H9 (cell line): Measurements from ENCODE around the gene MRPS18A. TPM values are rescaled to one million over a fixed set of nuclear protein-coding genes. Genes with fewer than 3 reads are reported as not detected.

Experiments
- DNase-seq: peaks from one replicate; pipeline ENCODE4 v3.0.0-alpha.2; 2017
- H2AFZ ChIP-seq: one replicate; pipeline ENCODE4 v1.6.1; 2013; ENCODE audit warnings: mild to moderate bottlenecking, low read length, control low read depth, moderate library complexity
- H2AK5ac ChIP-seq: 2 replicates; pipeline ENCODE4 v1.6.1; 2013; ENCODE audit warnings: low read length, control low read depth, mixed read lengths; ENCODE audit not compliant: insufficient read length
- H2BK120ac ChIP-seq: one replicate; pipeline ENCODE4 v1.6.1; 2013; ENCODE audit warnings: low read depth, mild to moderate bottlenecking, low read length, control low read depth, inconsistent platforms; ENCODE audit not compliant: poor library complexity, severe bottlenecking
- H2BK12ac ChIP-seq: 2 replicates; pipeline ENCODE4 v1.6.1; 2013; ENCODE audit warnings: low read length, control low read depth, mixed read lengths, low read depth; ENCODE audit not compliant: insufficient read length
- H2BK15ac ChIP-seq: 2 replicates; pipeline ENCODE4 v1.6.1; 2013; ENCODE audit warnings: low read depth, low read length, control low read depth
- H2BK20ac ChIP-seq: one replicate; pipeline ENCODE4 v1.6.1; 2013; ENCODE audit warnings: low read depth, mild to moderate bottlenecking, low read length, control low read depth, inconsistent platforms; ENCODE audit not compliant: poor library complexity, severe bottlenecking
- H2BK5ac ChIP-seq: 2 replicates; pipeline ENCODE4 v1.6.1; 2013; ENCODE audit warnings: low read length, control low read depth, mixed read lengths; ENCODE audit not compliant: insufficient read length
- H3K14ac ChIP-seq: 2 replicates; pipeline ENCODE4 v1.6.1; 2013; ENCODE audit warnings: low read length, control low read depth; ENCODE audit not compliant: insufficient read depth
- H3K18ac ChIP-seq: 2 replicates; pipeline ENCODE4 v1.6.1; 2013; ENCODE audit warnings: low read depth, mild to moderate bottlenecking, mixed read lengths, low read length, control low read depth; ENCODE audit not compliant: insufficient read length
- H3K23ac ChIP-seq: 2 replicates; pipeline ENCODE4 v1.6.1; 2013; ENCODE audit warnings: low read length, control low read depth, mixed read lengths, low read depth; ENCODE audit not compliant: insufficient read length
- H3K23me2 ChIP-seq: 2 replicates; pipeline ENCODE4 v1.6.1; 2013; ENCODE audit warnings: low read depth, mild to moderate bottlenecking, mixed read lengths, low read length, control low read depth; ENCODE audit not compliant: insufficient read length, poor library complexity, severe bottlenecking
- H3K27ac ChIP-seq: 2 replicates; pipeline ENCODE4 v1.5.1; 2013; ENCODE audit warnings: low read length, control low read depth, mixed read lengths, low read depth; ENCODE audit not compliant: insufficient read length
- H3K27me3 ChIP-seq: 2 replicates; pipeline ENCODE4 v1.6.1; 2013; ENCODE audit warnings: low read length, control low read depth, inconsistent platforms; ENCODE audit not compliant: insufficient read depth
- H3K4ac ChIP-seq: 2 replicates; pipeline ENCODE4 v1.6.1; 2013; ENCODE audit warnings: low read depth, mild to moderate bottlenecking, control low read depth, inconsistent platforms, low read length, moderate library complexity
- H3K4me1 ChIP-seq: 2 replicates; pipeline ENCODE4 v1.6.1; 2013; ENCODE audit warnings: low read length, control low read depth, inconsistent platforms; ENCODE audit not compliant: insufficient read depth
- H3K4me2 ChIP-seq: 2 replicates; pipeline ENCODE4 v1.6.1; 2013; ENCODE audit warnings: low read length, control low read depth, mixed read lengths; ENCODE audit not compliant: insufficient read length, insufficient read depth
- H3K56ac ChIP-seq: 2 replicates; pipeline ENCODE4 v1.6.1; 2013; ENCODE audit warnings: low read depth, mild to moderate bottlenecking, mixed read lengths, low read length, control low read depth; ENCODE audit not compliant: insufficient read length
- H3K79me1 ChIP-seq: 2 replicates; pipeline ENCODE4 v1.6.1; 2013; ENCODE audit warnings: low read depth, mild to moderate bottlenecking, moderate library complexity, low read length, control low read depth, inconsistent platforms; ENCODE audit not compliant: insufficient read depth, poor library complexity, severe bottlenecking
- H3K79me2 ChIP-seq: 2 replicates; pipeline ENCODE4 v1.6.1; 2013; ENCODE audit warnings: low read length, control low read depth, inconsistent platforms; ENCODE audit not compliant: insufficient read depth
- H3K9ac ChIP-seq: 2 replicates; pipeline ENCODE4 v1.6.1; 2013; ENCODE audit warnings: low read length, control low read depth, mixed read lengths; ENCODE audit not compliant: insufficient read length; ENCODE audit errors: extremely low read depth
- H3K9me3 ChIP-seq: one replicate; pipeline ENCODE4 v1.6.1; 2013; ENCODE audit warnings: low read depth, low read length, inconsistent platforms; ENCODE audit not compliant: control insufficient read depth
- H3T11ph ChIP-seq: one replicate; pipeline ENCODE4 v1.6.1; 2013; ENCODE audit warnings: mild to moderate bottlenecking, low read length, control low read depth, inconsistent platforms
- H4K20me1 ChIP-seq: one replicate; pipeline ENCODE4 v1.6.1; 2013; ENCODE audit not compliant: control insufficient read depth, insufficient read length, insufficient read depth
- H4K5ac ChIP-seq: 2 replicates; pipeline ENCODE4 v1.6.1; 2013; ENCODE audit warnings: low read depth, mild to moderate bottlenecking, mixed read lengths, low read length, control low read depth; ENCODE audit not compliant: insufficient read length
- H4K8ac ChIP-seq: replicated peaks from 2 replicates; pipeline ENCODE4 v1.6.1; 2013; ENCODE audit warnings: low read length, control low read depth, mixed read lengths, low read depth; ENCODE audit not compliant: insufficient read length
- H4K91ac ChIP-seq: 2 replicates; pipeline ENCODE4 v1.6.1; 2013; ENCODE audit warnings: low read depth, mild to moderate bottlenecking, moderate library complexity, mixed read lengths, low read length, control low read depth; ENCODE audit not compliant: insufficient read length
- H3K27ac Mint-ChIP-seq, 3 experiments: 2 replicates in 2 of 3; 3 replicates in 1 of 3; pipeline ENCODE4 v1.8.0; 2020 to 2021; ENCODE audit warnings: mixed read lengths in 3 of 3, mild to moderate bottlenecking in 1 of 3, moderate library complexity in 1 of 3
- H3K27me3 Mint-ChIP-seq: 2 replicates; pipeline ENCODE4 v1.8.0; 2021; ENCODE audit warnings: low read depth, mild to moderate bottlenecking, moderate library complexity, mixed read lengths
- H3K36me3 Mint-ChIP-seq, 3 experiments: 2 replicates in 2 of 3; 3 replicates in 1 of 3; pipeline ENCODE4 v1.8.0; 2020 to 2021; ENCODE audit warnings: low read depth in 3 of 3, mixed read lengths in 3 of 3; ENCODE audit not compliant: insufficient read depth in 1 of 3
- H3K4me1 Mint-ChIP-seq, 2 experiments: 2 replicates each; pipeline ENCODE4 v1.8.0; 2020; ENCODE audit warnings: mixed read lengths in 2 of 2
- H3K4me3 Mint-ChIP-seq, 2 experiments: 2 replicates in 1 of 2; 3 replicates in 1 of 2; pipeline ENCODE4 v1.8.0; 2020 to 2021; ENCODE audit warnings: mild to moderate bottlenecking in 2 of 2, mixed read lengths in 2 of 2, moderate library complexity in 1 of 2
- H3K9me3 Mint-ChIP-seq, 2 experiments: 2 replicates in 1 of 2; 3 replicates in 1 of 2; pipeline ENCODE4 v1.8.0; 2020; ENCODE audit warnings: mild to moderate bottlenecking in 2 of 2, mixed read lengths in 2 of 2, moderate library complexity in 1 of 2
- CTCF ChIP-seq: fragments of 200-600 bp; sonication (generic); conservative IDR thresholded peaks from 3 replicates; pipeline ENCODE4 v1.8.0; 2021; ENCODE audit warnings: antibody characterized with exemption, mild to moderate bottlenecking
- WGBS: extraction: QIAGEN DNeasy Blood & Tissue Kit; methylation state at CpG from one replicate; pipeline ENCODE4 v1.1.7; 2013; ENCODE audit warnings: missing lambda C conversion rate, low lambda C conversion rate, mixed read lengths; ENCODE audit not compliant: insufficient read length; ENCODE audit errors: extremely low coverage; 5-methylcytosine and 5-hydroxymethylcytosine counted together
- total RNA-seq: library from RNA; stranded (reverse); gene quantifications from 2 replicates; pipeline ENCODE4 v1.2.1, GENCODE V29; 2021

MRPS18A gene
- total RNA-seq, 1 experiment from 2014 or later: 65.1 TPM

- Histone ChIP-seq H4K91ac (no peak within 1 kb of the TSS), H4K8ac (no peak within 1 kb of the TSS), H2BK12ac (no peak within 1 kb of the TSS), H4K20me1 (no peaks in the 10 kb centered on the region), H3K27me3 (no peaks in the 10 kb centered on the region), H3K14ac (no peak within 1 kb of the TSS), H2BK20ac (no peak within 1 kb of the TSS), H3K56ac (no peak within 1 kb of the TSS), H2BK15ac (no peak within 1 kb of the TSS), H3K4me2 (peak within 1 kb of the TSS; percentile 62), H3K23ac (no peak within 1 kb of the TSS), H3K79me1 (no peaks in the 10 kb centered on the region), H3K79me2 (0 out of 2 replicates have a peak, but pooled peaks cover under 1% of the 10 kb centered on the region), H3K4me1 (no peaks in the 10 kb centered on the region), H2AFZ (peak within 1 kb of the TSS; percentile 89), H3K9me3 (no peaks in the 10 kb centered on the region), H3K18ac (no peak within 1 kb of the TSS), H2BK120ac (no peak within 1 kb of the TSS), H2AK5ac (no peak within 1 kb of the TSS), H4K5ac (no peak within 1 kb of the TSS), H3K4ac (no peak within 1 kb of the TSS), H3K27ac (no peak within 1 kb of the TSS), H3K23me2 (no peaks in the 10 kb centered on the region), H2BK5ac (no peak within 1 kb of the TSS), H3K9ac (no peak within 1 kb of the TSS), H3T11ph (no peak within 1 kb of the TSS)
- no CpG with 5 or more reads among the region's 52 CpGs for WGBS
- Mint-ChIP-seq H3K36me3 (peaks cover 13 to 21% (median 16%) of the 10 kb centered on the region in 3 experiments; a peak in 6 of 7 replicates), H3K9me3 (no peaks in the 10 kb centered on the region), H3K27me3 (no peaks in the 10 kb centered on the region; the same call in 1 of the 2 replicates), H3K4me3 (peak within 1 kb of the TSS; percentile 75 to 83), H3K27ac (peak within 1 kb of the TSS; percentile 87 to 93 (median 87)), H3K4me1 (peaks cover 18% of the 10 kb centered on the region in 2 experiments)
- DNase-seq: peak; percentile 98
- TF ChIP-seq CTCF: no peak
These were observed 42.5 kb downstream of the MRPS18A start, which contains the start of gene RSPH9 for GRCh38 chr6:43644940-43645612. RSPH9 (plus strand) TSS chr6:43645036; CDS start chr6:43645099, 63 bp downstream.
